GM18511 (cell line): Measurements from ENCODE around the gene XXYLT1.

ENCODE experiments used
- ATAC-seq: cut with Tn5 transposase; IDR thresholded peaks from one replicate; pipeline ENCODE4 v1.9.1; 2021; ENCODE audit warnings: mild to moderate bottlenecking, moderate library complexity; ENCODE audit not compliant: unreplicated experiment

XXYLT1 gene

DNA sequence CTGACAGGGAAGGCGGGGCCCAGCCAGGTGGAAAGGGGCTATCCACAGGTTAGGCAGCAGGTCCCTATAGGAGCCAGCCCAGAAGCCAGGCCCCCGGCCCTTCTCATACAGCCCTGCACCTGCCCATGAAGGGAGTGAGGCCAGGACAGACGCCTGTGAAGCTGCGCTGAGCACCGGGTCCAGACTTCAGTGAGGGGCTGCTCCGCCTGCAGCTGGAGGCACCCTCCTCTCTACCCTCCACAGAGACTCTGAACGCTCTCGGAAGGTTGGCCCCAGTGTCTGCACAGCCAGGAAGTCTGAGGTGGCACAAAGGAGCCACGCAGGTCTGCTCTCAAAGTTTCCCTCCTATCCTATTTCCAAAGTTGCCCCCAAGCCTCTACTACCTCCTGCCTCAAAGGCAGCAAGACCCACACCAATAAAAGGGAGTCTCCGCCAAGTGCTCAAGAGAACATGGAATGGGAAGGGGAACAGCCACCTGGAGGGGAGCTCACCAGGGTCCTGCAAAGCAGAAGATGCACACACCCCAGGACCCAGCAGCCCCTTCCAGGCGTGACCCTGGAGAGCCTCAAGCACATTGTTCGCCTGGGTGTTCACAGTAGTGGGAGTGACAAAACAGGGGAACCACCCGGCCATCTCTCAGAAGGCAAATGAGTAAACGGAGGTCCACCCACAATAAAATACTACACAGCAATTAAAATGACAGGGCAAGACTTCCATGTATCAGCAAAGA lies 19.5 kb downstream of the XXYLT1 start:
- ATAC-seq: no peak

GRCh38 chr3:195250473-195251251 lies 20.3 kb downstream of the XXYLT1 start:
- peak; percentile 60 for ATAC-seq

- ATAC-seq: no peak
These were observed 21.0 kb downstream of the XXYLT1 start for GRCh38 chr3:195249858-195250464.

GRCh38 chr3:195249057-195249770 lies 21.7 kb downstream of the XXYLT1 start:
- ATAC-seq: no peak

- ATAC-seq: no peak
These were observed 22.7 kb downstream of the XXYLT1 start for GRCh38 chr3:195248281-195248680.

GRCh38 chr3:195247863-195248189 lies 23.1 kb downstream of the XXYLT1 start:
- no peak for ATAC-seq

DNA sequence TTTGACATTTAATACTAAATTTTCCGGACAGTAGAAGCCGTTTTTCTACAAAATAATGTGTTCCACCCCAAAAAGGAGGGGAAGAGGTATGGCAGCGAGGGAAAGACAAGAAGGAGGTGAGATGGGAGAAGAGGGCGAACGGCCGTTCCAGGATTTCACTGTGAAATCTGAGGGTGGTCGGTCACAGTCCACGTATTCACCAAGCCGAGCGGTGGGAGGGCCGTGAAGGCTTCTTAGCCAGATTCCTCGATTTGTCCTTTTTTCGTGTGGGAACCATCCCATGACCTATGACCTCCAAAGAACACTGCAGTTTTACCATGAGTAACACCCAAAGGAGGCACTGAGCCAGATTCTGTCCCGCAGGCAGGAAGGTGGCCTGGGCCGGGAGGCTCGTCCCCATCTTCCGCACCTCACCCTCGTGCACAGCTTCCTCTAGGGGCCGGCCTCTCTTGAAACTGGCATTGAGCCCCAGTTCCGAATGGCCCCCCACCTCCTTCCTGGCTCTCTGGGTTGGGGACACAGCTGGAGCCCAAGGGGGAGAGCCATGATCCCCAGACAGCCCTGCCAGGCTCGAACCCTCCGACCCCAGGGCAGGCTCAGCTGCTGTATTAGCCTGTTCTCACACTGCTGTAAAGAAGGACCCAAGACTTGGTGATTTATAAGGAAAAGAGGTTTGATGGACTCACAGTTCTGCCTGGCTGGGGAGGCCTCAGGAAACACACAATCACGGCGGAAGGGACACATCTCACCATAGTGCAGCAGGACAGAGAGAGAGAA lies 23.7 kb downstream of the XXYLT1 start:
- no peak for ATAC-seq

DNA sequence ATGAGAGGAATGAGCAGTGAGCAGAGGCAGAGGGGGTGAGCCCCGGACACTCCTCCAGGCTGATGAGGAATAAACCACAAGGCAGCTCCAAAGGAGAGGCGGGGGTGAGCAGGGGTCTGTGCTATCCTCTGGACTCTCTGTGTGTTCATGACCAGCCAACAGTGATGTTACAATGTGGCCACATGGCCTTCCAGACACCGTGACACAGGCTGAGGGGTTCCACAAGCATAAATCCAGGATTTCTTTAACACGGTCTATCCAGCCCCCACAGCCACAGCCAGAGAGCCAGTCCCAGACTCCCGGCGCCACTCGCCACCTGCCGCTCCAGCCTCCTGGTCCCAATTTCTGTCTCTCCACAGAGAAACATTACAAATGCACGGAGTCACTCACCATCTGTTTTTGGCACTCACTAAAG lies 24.4 kb downstream of the XXYLT1 start:
- ATAC-seq: no peak

DNA sequence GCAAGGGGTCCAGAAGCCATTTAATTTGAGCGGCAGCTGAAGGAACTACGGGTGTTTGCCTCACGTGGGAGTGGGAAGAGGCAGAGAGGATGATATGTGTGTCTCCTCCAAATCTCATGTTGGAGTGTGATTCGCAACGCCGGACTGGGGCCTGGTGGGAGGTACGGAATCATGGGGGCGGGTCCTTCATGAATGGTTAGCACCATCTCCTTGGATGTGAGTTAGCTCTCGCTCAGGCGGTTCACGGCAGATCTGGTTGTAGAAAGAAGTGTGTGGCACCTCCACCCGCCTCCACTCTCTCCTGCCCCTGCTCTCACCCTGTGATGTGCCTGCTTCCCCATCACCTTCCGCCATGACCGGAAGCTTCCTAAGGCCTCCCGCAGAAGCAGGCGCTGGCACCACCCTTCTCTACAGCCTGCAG lies 25.4 kb downstream of the XXYLT1 start:
- ATAC-seq: no peak

DNA sequence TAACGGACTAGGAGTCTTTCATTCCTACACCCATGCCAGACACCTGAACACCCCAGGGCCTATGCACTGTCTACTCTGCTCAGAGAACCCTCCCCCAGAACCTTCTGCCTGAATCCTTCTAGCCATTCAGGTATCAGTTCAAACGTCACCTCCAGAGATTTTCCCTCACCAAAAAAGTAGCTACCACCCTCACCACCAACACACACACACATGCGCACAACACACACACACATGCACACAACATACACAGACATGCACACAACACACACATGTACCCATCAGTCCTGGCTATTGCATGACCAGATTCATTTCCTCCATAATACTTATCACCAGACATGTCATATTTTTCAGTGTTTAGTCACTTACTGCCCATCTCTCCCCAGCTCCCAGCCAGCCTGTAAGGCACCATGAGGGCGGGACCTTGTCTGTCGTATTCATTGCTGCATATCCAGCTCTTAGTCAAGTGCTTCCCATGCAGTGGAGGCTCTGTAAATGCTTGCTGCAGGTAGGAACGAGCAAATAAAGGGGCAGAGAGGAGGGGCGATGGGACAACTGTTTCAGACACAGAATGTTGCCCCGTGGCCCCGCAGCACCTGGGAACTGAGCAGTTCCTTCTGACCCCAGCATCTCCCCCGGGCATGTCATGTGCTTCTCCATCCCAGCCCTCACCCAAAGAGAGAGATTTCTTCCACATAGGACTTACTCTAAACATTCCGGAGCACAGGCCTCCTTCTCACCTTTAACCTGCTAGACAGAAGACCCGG lies 29.2 kb downstream of the XXYLT1 start:
- no peak for ATAC-seq

GRCh38 chr3:195240939-195241338 lies 30.0 kb downstream of the XXYLT1 start:
- no peak for ATAC-seq

- ATAC-seq: no peak
These were observed 30.7 kb downstream of the XXYLT1 start for GRCh38 chr3:195240171-195240701.

DNA sequence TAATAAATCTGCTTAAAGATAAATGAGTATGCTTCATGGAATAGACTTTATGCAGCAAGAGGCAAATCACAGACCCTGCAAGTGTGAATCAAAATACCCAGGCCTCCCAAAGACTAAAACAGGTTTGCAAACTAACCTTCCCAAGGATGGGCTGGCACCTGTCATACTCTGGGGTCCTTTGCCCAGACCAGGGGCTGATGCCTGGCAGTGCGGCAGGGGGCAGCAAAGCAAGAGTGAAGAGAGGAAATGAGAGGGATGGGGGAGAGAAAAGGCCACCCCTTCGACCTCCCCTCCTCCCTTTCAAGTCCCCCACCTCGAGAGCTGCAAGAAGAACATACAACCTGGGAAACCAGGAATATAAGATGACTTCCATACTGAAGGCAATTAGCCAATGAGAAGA lies 31.8 kb downstream of the XXYLT1 start:
- ATAC-seq: no peak

GRCh38 chr3:195238586-195239118 lies 32.3 kb downstream of the XXYLT1 start:
- no peak for ATAC-seq

DNA sequence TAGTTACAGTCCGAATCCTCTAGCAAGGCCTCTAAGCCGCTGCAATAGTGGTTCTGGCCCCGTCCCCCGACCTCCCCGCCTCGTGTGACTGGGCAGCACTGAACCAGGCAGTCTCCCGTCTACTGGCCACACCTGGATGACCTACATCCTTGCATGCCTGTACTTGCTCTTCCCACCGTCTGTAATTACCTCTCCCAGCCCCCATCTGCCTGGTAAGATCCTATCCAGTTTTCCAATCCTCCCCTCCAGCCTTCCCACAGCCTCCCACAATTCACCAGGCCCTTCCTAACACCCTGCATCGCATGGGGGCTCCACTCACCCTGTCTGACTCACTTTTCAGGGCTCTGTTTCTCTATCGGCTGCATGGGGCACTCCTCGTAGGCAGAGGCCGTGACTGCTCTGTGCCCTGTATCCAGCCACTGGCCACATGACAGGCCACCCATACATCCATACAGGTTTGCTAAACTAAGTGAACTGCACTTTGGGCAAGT lies 32.8 kb downstream of the XXYLT1 start:
- no peak for ATAC-seq

DNA sequence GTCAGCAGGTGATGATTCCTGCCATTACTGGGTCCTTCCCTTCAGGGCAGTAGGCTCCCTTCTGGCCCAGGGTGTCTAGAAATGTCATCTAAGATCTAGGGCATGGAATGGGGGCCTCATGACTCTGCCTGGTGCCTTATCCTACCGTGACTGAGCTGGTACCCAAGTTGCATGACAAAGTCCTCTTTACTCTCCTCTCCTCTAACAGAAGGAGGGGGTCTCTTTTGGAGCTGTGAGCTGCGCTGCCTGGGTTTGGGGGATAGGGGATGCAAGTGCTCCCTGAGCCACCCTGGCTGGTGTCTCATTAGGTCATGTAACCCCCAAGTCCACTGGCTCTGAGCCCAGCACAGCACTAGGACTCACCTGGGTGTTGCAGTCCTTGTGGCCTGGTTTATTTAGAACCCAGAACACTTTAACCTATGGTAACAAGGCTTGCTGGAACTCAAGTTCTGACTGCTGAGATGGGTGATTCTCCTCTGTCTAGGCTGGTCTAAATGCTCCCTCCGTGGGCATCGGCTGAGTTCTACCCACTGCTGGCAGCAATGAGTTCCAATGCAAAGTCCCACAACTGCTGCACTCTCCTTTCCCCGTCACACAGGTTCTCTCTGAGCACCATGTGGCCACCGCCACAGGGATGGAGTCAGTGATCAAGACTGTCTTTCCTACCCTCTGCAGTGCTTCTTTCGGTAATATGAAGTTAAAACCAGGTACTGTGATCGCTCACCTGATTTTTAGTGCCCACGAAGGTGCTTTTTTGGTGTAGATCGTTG lies 34.0 kb downstream of the XXYLT1 start:
- ATAC-seq: no peak

- no peak for ATAC-seq
These were observed 34.7 kb downstream of the XXYLT1 start for GRCh38 chr3:195236076-195236798.

GRCh38 chr3:195230244-195230643 lies 40.7 kb downstream of the XXYLT1 start:
- no peak for ATAC-seq
